Inferior parietal cortex (tissue), 1 donor: ENCODE data around the gene ARHGEF19.
"Not testable (repeated sequence)": the region's sequence is repeated elsewhere in the genome, so short reads cannot be mapped to it uniquely, and the experiment has no call there.

Source experiments
- DNase-seq: peaks from one replicate; pipeline ENCODE4 v3.0.0-alpha.2; 2016; ENCODE audit errors: extremely low spot score

ARHGEF19 gene

DNA sequence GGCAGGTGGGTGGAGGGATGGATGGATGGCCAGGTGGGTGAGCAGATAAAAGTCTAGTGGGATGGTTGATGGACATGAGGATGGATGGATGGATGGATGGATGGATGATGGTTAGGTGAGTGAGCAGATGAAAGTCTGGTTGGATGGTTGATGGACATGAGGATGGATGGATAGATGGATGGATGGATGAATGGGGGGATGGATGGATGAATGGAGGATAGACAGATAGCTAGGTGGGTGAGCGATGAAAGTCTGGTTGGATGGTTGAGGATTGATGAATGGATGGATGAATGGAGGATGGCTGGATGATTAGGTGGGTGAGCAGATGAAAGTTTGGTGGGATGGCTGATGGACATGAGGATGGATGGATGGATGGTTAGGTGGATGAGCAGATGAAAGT is 9.0 kb upstream of the ARHGEF19 start:
- no peak for DNase-seq

DNA sequence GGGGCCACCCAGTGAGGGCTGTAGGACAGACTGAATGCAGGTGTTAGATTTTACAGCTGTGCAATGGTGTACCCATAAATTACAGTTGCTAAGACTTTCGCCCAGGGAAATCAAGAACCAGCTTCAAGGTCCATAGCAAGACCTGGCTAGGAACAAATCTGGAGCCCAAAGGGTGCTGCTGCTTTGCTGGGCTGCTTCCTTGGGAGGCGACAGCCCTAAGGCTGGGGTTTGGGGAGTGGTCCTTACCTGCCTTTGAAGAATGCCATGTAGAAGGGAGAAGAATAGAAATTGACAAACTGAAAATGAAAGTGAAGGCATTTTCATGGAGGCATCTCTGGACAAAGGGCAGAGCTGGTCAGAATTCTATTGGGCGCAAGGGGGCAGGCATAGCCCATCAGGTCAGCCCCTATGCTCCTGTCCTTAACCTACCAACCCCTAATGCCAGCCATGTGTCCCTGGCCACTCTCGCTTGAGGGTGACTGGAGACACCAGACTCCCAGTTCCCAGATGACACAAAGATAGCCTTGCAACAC is 7.6 kb upstream of the ARHGEF19 start:
- no peak for DNase-seq

DNA sequence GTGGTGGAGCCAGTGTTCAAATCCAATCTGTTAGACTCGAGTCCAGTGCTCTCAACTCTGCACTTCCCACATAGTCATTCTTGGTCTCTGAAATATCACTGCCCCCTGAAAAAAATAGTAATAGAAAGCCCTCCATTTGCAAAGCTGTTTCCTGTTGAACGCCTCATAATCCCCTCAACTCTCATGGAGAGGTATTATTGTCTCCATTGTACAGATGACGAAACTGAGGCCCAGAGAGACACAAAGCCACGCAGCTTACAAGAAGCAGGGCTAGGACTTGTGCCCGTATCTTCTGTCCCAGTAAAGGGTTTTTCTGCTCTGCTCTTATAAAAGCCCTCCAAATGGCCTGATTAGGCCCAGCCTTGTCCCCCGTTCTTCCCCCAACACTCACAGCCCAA is 6.2 kb upstream of the ARHGEF19 start:
- no peak for DNase-seq

DNA sequence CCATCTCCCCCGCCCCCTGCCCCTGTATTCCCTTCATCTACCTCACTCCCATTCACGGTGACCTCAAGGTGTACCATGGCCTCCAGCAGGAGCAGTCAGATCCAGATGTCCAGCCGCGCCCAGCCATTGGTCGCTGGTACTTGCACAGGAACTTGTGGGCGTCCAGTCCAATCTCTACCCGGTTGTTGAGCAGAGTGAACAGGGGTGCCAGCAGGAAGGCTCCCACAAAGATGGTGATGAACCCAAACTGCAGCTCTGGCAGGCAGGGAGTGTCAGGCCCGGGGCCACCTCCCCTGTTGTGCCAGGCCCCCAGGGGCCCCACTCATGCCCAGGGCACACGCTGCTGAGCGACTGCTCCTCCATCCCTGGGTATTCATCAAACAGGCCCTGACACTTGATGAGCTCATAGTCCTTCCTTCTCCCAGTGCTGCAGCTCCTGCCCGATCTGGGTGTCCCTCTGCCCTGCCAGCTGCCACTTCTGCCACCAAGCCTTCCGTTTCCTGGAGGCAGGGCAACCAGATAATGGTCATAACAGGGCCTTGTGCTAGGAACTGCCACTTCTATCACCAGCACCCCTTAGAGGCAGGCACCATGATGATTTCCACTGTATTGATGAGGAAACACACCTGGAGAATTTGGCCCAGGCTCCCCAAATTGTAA is 5.7 kb upstream of the ARHGEF19 start:
- DNase-seq = no peak

GRCh38 chr1:16217061-16217785 is 4.8 kb upstream of the ARHGEF19 start:
- DNase-seq = peak; percentile 76

DNA sequence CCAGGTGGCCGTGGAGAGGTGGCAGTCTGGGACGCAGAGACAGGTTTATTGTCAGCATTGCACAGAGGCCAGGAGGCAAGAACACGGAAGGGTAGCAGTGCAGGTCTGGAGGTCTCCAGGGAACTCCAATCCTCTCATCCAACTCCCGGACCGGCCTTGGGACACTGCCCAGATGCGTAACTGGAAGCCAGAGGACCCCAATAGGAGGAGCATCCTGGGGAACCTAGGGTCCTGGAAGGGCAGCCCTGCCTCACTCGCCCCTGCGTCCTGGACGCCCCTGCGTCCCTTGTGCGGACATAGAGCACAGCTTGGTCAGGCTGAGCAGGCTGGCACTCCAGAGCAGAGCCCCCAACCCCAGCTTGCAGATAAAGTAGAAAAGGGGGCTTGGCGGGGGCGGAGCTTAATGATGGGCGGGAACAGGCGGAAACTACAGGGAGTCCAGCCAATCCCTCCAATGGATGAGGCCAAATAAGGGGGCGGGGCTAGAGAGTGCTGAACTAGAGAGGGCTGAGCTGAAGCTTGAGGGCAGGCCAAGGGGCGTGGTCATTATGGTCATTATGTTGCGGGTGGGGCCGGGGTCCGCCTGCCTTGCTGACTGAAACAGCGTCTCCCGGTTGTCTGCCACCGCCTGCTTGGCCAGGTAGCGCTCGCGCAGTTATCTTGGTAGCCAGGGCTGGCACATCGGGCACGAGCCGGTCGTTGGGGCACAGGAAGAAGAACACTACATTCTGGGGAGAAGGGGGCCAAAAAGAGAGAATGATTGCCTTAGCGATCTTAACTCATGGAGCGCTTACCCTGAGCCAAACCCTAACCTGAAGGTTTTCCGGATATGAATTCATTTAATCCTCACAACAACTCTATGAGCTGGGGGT is 3.7 kb upstream of the ARHGEF19 start:
- DNase-seq = peak; percentile 39

DNA sequence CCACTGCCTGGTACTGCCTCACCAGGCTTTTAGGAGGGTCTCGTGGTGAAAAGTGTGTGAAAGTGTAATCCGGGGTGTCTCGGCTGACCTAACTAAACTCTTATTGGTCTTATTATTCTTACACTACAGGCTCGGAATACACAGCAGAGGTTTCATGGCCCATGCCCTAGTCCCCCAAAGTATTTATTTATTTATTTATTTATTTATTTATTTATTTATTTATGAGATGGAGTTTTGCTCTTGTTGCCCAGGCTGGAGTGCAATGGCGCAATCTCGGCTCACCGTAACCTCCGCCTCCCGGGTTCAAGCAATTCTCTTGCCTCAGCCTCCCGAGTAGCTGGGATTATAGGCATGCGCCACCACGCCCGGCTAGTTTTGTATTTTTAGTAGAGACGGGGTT is 2.8 kb upstream of the ARHGEF19 start:
- not testable (repeated sequence) for DNase-seq

GRCh38 chr1:16213544-16213943 is 1.1 kb upstream of the ARHGEF19 start:
- DNase-seq = not testable (repeated sequence)

- DNase-seq = no peak
These were observed 561 bp upstream of the ARHGEF19 start for GRCh38 chr1:16213013-16213412.

GRCh38 chr1:16211824-16212223 is 628 bp downstream of the ARHGEF19 start:
- DNase-seq = no peak

GRCh38 chr1:16210581-16210980 is 1.9 kb downstream of the ARHGEF19 start:
- DNase-seq = no peak

GRCh38 chr1:16209847-16210407 is 2.5 kb downstream of the ARHGEF19 start:
- no peak for DNase-seq

DNA sequence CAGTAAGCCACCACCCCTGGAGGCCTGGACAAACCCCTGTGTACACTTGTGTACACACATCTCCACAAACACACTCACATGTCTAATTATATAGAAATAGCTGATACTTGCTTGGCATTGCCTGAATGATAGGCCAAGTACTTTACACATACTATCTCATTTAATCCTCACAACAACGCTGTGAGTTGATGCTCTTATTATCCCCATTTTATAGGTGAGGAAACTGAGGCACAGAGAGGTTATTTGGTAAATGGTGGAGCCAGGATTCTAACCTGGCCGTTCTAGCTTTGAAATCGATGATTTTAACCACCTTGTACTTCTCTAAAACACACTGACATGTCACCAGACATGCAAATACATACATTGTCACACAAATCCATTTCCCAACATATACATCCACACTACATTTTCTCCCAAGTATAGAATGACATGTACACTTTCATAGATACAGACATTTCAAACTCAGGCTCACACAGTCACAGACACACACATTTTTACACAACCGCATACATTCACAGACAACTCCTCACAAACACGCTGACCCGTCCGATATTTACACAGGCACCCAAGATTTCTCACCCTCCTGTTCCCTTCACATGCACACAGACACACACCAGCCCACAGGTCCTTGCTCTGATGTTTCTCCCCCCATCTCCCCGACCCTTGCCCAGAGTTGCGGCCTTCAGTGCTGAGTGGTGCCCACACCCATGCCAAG is 3.2 kb downstream of the ARHGEF19 start:
- no peak for DNase-seq

DNA sequence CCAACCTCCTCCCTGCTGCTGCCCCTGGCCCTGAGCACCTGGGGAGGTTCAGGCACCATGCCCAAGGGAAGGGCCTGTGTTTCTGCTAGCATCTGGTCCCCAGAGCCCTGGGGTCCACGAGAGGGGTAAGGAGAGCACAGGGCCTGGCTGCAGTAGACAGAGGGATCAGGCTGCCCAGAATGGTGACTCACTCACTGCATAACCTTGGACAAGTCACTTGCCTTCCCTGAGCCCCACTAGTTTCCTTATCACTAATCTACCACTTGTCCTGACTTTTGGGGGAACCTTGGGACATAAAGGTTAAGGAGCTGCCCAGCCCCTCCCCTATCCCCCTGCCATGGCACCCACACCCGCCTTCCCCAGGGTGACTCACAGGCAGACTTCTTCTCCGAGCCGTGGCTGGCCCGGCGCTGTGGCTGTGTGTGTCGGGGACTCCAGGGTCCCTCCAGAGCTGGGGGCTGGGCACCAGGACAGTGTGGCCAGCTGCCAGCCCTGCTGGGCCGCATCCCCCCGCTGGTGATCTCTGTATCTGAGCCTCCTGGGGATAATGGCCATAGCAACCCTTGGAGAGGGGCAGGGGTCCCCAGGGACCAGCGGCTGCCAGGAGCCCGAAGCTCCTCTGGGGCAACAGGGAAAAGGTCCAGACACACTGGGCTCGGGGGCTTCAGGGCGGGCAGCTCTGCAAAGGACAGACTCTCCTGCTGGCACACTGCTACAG is 4.0 kb downstream of the ARHGEF19 start:
- DNase-seq = no peak

DNA sequence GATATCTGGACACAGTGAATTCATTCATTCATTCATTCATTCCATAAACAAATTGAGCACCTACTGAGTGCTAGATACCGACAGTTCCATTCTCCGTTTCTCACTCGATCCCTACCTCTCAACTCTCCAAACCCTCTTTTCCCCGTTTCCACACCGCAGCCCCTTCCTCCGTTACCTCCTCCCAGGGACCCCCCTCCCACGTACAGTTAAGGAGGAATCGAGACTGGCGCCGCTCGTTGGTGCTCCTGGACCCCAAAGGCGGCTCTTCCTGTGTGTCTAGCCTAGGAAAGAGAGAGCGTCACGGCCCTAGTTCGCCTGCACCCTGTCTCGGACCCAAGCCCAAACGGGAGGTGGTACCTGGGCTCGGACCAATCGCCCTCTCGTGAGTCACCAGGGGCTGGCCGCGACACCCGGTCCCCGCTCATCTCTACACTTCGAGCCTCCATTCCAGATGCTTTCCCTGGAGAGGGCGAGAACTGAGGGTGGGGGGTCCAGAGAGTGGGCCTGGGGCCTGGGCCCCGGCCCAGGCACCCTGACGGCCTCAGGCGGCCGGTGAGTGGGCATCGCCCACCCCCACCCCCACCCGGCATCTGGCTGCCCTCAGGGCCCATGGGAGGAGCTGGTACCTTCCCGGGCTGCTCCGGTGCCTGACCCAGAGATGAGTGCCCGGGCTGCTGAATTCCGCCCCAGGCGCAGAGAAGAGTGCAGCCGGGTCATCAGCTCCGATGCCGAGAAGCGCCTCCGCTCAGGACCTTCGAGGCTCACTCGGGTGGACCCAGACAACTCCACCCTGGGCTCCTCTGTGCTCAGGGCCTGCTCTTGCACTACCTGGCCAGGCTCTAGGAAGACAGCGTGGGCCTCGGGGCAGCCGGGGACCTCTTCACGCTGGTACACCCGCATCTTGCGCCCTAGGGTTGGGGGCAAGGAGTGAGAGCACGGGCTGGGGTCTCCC is 4.9 kb downstream of the ARHGEF19 start:
- DNase-seq = no peak

GRCh38 chr1:16206547-16207317 is 5.7 kb downstream of the ARHGEF19 start:
- peak; percentile 81 for DNase-seq

DNA sequence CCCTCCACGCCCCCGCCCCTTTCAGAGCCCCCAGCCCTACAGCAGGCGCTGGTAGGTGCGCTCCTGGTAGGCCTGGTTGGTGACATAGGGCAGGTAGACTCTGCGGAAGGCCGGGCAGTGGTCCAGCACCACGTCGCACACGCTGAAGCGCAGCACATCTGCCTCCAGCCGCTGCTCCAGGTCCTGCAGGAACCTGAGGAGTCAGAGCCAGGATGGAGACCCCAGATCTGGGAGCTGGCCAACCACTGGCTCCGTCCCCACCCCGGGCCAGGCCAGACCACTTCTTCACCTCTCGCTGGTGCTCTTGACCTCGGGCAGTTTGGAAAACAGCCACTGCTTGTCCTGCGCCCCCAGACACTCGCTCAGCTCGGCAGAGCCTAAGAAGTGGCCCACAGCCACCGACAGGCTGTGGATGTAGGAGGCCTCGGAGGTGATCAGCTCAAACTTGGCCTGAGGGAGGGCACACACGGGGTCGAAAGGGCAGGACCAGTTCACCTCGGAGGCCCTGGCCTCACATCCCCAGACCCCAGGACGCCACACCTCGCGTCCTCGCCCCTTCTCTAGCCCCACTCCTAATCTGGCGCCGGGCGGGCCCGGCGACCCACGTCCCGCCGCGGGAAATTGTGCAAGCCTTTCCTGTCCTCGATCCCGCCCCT is 6.4 kb downstream of the ARHGEF19 start:
- DNase-seq = no peak

DNA sequence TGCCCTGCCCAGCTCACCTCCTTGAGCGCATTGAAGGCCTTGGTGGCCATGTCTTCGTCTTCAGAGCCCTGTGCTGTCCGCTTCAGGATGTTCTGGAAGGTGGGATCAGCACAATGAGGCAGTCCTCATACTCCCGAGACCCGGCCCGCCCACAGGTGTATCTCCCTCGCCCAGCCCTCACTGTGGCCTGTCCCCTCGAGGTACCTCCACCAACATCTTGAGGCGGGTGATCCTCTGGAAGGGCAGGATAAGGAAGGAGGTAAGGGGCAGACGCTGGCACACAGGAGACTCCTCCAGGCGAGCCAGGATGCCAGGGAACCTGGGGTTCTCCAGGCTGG is 7.1 kb downstream of the ARHGEF19 start:
- DNase-seq = no peak
